Right forelimb (tissue), 1 donor: Measurements from ENCODE around the gene MDK.

Source experiments
- DNase-seq: peaks from one replicate; pipeline ENCODE4 v3.0.0-alpha.2; 2018

MDK gene

DNA sequence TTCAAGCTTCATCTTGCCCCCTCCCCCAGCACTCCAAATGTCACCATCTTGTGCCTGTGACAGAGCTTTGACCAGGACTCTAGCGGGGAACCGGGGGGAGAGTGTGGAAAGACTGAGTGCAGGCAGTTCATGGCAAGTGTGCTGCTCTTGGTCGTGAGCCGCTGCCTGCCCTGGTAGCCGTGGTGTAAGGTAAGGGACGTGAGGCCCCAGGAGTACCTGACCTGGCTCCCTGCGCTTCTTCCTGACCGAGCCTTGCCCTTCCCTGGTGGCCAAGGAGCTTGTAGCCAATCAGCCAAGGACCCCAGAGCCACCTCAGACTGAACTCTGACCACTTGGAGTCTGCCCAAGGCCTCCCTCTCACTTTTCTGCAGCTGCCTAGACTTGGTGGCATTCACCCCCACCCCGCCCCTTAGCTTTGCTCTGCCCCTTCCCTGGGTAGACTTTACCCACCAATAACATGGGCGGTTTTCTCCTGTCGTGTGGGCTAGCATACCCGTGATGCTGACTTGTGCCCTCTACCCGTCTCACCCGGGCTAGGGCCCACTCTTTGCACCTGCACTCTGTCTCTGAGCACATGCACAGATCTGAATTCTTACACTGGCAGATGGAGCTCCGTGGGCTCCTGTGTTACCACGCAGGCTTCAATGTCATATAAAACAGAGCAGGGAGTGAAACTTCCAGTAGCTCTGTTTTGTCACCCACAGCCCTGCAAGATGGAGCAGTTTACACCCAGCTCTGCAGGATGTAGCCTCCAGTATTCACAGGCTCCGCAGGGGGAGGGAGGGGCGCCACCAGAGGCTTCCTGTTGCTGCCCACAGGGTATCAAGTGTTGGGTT lies 32.7 kb upstream of the MDK start:
- no peak for DNase-seq

DNA sequence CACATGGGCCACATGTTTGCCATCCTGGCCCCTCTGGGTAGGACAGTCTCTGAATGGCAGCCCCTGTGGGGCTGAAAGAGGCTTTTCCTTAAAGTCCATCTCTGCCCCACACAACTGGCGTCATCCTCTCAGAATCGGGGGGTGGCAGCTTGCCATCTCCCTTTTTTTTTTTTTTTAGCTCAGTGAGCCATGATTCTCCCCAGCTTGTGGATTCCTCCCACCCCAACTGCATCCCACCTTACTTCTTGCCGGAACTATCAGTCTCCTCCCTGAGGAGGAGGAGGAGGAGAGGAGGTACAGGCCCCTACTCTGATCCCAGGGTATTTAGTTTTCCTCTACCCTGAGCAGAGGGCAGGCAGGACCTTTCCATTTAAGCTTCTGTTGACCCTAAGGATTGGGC lies 30.8 kb upstream of the MDK start:
- no peak for DNase-seq

DNA sequence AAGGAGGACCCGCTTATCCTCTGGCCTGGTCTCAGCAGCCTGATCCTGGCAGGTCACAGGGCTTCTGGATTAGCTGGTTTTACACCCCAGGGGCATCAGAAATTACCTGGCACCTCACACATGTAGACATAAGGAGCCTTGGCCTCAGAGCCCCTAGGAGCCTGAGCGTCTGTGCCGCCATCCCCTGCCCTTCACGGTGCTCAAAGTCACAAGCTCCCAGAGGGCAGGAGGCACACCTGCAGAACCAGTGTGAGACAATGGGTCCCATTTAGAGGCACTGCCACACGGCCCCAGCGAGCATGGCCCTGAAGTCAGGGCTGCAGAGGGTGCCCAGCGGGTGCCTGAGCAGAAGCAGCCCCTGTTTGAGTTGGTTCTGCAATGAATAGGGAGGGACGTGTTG lies 30.3 kb upstream of the MDK start:
- DNase-seq, result no peak

DNA sequence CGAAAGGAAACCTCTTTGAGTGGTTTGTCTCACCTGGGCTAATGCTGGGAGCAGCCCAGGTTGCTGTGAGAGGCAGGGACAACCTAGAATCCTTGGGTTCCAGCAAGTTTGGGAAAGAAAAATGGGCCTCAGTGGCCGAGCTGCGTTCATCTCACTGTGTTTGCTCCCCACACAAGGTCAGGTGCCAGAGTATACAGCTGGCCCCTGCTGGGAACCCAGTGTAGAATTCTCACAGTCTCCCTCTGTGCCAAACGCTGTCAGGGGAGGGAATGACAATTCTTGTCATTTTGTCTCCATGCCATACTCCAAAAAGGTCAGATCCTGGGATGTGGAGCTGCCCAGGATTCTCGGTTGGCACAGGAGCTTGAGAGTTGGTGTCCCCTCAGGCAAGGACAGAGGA lies 29.9 kb upstream of the MDK start:
- no peak for DNase-seq

DNA sequence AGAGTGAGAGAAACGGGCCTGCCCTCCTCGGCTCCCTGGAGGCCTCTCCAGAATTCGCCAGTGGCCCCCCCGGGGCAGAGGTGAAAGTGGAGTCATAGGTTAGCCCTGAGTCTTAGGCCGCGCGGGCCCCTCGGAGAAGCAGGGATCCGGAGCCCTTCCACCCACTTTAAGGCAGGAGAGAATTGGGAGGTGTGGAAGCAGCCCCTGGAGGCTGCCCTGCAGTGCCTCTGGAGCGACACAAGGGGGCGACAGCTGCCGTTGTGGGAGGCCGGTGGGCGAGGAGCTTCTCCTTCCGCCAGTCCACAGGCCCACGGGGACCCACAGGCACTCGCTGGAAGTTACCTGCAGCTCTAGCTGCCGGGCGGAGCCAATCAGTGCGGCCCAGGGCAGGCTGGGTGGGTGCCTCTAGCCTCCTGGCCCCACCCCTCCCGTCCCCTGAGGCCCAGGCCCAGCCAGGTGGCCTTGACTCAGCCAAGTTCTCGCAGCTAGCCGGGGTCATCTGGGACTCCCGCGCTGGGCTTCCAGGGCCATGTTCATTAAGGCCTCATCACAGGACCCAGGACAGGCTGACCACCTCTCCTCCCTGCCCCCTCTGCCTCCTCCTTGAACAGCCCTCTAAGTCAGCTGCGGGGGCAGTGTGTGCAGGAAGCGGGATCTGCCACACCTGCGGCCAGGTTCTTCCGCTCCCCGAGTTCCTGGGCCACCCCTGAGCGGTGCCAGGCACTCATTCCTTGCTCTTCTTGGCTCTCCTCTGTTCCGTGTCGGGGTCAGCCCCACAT lies 29.2 kb upstream of the MDK start:
- no peak for DNase-seq

DNA sequence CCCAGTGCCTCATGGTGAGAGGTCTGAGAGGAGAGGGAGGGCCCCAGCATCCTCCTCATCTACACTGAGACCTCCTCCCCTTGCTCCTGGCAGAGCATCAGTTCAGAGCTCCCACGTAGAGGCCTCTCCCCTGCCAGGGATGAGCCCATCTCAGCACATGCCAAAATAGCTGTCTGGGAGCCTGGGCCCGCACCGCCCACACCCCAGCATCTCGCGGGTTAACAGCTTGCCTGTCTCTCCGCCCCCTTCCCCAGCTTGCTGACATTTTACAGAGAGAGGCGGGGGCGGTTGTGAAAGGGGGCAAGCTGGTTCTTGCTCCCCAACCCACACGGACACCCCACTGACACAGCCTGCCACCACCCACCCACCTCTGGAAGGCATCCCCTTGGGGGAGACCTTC lies 27.8 kb upstream of the MDK start:
- no peak for DNase-seq

DNA sequence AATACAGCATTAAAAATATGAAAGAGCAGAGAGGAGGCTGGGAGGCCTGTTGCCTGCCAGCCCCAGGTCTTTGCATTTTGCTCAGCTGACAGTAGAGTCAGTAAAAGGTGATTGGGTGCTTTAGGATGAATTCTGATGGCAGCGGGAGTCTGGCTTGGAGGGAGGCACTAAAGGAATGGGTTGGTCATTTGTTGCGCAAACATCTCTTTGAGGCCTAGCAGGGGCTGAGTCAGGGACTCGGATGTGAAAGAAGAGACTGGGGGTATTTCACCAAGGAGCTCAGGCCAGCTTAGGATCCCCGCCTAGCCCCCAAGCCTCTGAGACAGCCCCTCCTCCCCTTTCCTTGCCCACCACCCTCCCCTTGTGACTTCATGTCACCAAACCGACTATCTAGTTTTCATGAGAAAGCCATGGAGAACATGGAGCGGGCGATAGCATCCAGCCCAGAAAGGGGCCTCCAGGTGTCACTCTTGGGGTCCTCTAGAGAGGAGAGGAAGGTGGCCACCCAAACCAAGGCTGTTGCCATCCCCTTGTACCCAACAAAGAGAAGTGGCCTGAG lies 24.5 kb upstream of the MDK start:
- no peak for DNase-seq

DNA sequence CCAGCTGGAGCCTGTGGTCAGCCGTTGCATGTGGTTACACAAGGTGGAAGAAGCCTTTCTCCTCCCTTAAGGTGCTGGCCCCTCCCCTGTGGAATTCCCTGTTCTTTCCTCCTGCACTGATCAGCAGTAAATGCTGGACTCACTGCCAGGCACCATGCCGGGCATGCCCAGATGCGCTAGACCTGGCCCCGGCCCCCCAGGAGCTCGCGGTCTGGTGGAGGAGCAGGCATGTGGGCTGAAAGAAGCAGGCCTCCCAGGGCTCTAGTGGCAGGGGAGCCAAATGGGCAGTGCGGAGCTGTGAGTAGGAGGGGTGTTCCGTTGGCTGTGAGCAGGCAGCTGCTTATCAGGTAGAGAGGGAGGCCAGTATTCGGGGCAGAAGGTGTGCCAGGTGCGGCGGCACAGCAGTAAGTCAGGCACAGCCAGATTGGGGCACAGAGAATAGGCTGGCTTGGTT lies 24.0 kb upstream of the MDK start:
- DNase-seq, result no peak

DNA sequence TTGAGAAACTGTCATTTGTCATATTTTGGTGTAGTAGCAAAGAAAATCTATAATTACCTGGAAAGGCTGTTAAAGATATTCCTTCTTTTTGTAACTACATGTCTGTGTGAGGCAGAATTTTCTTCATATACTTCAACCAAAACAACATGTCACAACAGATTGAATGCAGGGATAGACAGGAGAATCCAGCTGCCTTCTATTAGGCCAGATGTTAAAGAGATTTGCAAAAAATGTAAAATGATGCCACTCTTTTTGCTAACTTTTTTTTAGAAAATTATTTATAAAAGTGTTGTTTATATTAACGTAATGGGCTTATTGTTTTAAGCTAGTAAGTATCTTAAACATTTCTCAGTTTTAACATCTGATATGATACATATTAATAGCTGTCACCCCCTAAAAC lies 21.5 kb upstream of the MDK start:
- DNase-seq, result no peak

DNA sequence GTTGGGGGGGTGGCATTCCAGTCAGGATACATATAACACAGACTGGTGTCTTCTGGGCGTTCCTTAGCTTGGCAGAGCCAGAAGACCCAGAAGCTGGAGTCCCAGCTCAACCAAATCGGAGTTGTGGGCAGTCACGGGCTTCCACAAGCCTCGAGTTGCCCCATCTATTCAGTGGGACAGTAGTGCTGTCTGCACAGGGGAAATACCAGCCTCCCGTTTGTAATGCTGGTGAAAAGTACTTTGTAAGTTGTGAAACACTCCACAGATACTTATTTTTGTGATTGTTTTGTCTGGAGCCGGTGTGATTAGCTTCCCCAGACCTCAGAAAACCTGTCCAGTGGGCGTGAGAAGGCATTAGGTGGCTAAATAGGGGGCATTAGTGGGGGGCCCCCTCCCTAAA lies 20.6 kb upstream of the MDK start:
- no peak for DNase-seq

DNA sequence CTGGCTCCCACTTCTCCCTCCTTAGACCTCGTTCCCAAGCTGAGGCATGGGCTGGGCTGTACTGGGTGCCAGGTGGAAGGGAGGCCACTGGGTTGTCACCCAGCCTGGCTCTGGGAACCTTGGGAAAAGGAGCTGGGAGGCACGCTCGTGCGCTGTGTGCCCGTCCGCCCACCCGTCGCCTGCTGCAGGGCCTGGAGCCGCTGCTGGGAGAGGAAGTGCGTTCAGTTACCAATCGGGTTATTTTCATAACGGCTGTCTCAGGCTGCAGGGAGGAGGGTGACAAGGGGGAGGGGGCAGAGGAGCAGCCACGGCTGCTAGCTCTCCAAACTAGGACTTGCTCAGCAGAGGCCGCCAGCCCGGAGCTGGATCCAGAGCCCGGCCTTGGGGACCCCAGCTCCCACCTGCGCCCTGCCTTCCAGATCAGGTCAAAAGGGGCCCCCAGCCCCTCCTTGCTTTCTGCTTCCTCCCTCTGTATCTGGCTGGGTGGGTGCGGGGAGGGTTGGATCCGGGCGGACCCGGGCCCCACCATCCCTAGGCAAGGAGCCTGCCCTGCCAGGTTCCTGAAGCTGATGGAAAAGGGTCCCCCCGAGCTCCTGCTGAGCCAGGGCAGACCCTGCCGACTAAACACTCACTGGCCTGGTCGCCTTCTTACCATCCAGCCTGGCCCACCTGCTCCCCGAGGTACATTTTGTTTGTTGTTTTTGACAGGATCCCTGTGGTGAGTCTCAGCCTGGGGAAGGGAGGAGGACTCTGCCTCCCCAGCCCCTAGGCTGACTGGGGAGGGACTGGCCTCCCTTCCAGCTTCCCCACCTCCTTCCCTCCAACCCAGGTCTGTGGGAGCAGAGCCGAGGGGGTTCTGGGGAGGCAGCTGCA lies 19.9 kb upstream of the MDK start:
- DNase-seq, result peak; percentile 76

DNA sequence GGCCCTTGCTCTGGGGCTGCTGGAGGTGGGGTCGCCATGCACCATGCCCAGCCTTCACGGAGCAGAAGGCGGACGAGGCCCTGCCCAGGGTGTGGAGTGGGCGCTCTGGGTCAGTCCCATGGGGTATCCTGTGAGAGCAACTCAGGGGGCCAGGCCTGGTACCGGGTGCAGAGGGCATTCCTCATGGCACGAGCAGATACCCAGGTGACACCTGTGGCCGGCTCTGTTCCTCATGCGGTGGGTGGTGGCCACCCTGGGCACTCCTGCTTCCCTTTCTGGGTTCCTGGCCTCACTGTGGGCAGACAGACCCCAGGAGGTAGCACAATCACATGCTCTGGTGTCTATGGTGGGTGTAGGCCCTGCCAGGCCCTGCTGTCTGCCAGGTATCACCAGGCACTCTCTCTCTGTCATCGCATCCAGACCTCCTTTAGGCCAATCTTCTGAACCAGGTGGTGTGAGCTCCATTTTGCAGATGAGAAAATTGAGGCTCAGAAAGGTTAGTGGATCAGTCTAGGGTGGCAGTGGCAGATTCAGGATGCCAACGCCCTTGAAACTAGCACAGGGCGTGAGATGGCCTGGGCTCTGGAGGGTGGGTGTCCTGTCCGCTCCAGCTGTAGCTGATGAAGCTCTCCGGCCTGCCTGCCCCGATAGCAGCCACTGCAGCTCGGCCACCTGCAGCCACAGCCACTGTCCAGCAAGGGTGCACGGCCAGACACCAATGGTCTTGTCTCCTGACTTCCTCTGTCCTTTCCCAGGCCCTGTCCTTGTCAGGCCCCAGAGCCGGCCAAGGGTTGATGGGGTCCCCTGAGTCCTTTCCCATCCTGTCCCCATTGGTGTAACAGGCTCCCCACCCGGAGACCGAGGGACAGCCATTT lies 19.1 kb upstream of the MDK start:
- DNase-seq, result no peak

DNA sequence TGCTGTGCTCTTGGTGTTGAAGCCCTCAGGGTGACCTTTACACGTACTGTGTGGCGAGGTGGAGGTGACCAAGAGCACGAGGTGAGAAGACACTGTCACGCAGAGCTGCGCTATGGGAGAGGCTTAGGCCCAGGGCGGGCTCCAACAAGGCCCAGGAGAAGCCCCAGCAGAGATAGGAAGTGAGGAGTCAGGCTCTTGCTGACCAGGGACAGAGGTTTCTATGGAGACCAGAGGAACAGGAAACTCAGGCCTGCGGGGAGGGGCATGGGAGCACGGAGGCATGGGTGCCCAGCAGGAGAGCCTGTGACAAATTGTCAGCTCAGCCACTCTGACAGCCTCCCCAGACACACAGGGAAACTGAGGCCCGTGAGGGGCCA lies 18.4 kb upstream of the MDK start:
- DNase-seq, result no peak

DNA sequence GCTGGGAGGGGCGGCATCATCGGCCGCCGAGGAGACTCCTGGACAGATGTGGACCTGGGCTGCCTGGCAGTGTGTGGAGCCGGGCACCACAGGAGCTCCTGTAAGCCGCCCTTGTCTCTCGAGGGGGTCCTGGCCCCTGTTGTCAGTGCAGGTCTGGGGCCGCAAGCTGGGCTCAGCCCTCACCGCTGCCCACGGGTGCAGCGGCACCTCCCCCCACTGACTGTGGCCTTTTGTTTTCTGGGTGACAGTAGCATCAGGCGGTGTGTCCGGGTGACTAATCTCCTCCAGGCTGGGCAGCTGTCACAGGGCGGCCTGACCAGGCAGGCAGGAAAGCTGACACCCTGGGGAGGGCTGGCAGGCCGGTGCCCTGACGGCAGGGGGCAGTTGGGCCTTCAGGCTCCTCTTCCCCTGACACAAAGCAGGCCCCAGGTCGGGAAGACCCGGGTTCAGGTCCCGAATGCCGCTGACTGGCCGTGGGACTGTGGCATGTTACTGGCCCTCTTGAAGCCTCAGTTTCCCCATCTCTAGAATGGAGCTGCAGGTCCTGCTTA lies 17.9 kb upstream of the MDK start:
- DNase-seq, result no peak

DNA sequence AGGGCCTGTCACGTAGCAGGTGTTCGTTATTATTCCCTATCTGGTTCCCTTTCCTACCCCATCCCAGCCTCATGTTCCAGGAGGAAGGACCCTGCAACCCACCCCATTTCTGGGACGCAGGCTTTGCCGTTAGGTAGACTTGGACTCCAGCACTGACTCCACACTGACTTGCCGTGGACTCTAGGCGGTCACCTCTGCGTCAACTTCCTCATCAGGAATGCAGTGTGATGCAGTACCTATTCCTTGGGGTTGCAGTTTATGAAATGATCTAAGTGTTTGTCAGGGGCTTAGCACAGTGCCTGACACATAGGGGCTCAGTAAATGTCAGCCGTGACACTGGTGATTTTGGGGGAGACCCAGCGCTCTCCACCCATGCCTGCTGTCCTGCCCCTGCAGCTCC lies 17.4 kb upstream of the MDK start:
- DNase-seq, result no peak

DNA sequence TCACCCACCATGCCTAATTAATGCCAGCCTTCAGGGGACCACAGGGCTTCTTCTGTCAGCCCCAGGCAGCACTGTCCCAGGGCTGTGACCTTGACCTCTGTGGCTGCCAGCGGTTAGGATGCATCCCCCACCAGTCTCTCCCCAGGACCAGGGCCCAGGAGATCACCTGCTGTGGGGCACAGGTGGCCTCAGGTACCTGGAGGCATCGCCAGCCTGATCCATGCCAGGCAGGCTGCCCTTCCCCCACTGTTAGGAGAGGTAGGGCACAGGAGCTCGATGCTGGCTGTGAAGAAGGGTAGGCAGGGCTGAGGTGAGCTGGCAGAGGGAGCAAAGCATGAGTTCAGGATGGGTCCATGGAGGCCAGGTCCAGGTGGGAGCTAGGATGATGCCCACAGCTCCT lies 16.7 kb upstream of the MDK start:
- no peak for DNase-seq

DNA sequence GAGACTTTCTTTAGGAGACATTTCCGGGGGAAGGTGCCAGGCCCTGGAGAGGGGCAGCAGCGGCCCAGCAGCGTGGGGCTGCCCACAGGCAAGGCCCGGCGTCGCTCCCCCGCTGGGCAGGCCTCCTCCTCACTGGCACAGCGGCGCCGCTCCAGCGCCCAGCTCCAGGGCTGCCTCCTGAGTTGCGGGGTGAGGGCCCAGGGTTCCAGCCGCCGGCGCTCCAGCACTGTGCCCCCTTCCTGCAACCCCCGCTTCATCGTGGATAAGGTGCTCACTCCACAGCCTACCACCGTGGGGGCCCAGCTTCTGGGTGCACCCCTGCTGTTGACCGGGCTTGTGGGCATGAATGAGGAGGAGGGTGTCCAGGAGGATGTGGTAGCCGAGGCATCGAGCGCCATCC lies 15.2 kb upstream of the MDK start:
- DNase-seq, result no peak

DNA sequence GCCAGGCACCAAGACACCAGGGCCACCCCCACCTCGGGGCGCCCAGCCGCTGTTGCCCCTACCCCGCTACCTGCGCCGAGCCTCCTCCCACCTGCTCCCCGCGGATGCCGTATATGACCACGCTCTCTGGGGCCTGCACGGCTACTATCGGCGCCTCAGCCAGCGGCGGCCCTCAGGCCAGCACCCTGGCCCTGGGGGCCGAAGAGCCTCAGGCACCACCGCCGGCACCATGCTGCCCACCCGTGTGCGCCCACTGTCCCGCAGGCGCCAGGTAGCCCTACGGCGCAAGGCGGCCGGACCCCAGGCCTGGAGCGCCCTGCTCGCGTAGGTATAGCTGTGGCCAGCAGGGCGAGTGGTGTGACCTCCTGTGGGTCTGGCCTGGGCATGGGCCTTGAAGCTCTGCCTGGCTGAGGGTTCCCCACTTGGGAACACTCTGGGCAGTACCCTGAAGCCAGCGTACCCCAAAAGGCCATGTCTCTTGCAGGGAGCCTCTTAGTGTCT lies 14.8 kb upstream of the MDK start:
- DNase-seq, result no peak

DNA sequence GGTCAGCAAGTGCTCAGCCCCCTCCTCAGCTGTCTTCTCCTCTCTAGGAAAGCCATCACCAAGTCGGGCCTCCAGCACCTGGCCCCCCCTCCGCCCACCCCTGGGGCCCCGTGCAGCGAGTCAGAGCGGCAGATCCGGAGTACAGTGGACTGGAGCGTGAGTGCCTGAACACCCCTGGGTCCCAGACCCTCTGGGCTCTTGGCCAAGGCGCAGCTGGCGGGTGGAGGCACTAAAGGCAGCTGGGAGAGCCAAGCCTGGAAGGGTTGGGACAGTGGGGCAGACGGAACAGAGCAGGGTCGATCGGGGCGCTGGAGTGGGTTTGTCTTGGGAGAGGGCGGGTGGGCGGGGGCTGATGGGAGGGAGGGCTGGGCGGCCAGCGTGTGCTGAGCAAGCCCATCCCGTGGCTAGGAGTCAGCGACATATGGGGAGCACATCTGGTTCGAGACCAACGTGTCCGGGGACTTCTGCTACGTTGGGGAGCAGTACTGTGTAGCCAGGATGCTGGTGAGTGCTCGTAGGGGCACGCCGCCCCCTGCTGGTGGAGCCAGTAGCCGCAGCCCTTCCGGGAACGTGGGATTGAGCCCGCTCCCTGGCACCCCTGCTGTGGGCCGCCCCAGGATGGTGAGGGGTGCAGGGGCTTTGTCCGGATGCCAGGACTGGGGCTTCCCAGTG lies 14.1 kb upstream of the MDK start:
- peak; percentile 84 for DNase-seq

DNA sequence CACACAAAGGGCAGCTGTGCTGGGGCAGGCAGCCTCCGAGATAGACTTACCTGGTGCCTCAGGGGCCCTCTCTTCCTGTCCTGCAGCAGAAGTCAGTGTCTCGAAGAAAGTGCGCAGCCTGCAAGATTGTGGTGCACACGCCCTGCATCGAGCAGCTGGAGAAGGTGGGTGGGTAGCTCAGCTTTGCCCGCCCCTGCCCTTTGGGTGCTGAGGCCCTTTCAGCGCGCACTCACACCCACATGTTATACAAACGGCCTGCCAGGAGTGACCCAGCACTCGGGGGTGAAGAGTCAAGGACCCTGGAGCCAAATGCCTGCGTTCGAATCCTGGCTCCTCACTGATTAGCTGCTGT lies 13.6 kb upstream of the MDK start:
- DNase-seq, result no peak
